GM19372 (cell line): ENCODE measurements around the gene GIGYF2.
"Not testable (repeated sequence)": the region's sequence is repeated elsewhere in the genome, so short reads cannot be mapped to it uniquely, and the experiment has no call there.

Source experiments
- ATAC-seq: cut with Tn5 transposase; IDR thresholded peaks from one replicate; pipeline ENCODE4 v1.9.1; 2021; ENCODE audit warnings: mild to moderate bottlenecking, low read depth, moderate library complexity; ENCODE audit not compliant: unreplicated experiment

GIGYF2 gene

DNA sequence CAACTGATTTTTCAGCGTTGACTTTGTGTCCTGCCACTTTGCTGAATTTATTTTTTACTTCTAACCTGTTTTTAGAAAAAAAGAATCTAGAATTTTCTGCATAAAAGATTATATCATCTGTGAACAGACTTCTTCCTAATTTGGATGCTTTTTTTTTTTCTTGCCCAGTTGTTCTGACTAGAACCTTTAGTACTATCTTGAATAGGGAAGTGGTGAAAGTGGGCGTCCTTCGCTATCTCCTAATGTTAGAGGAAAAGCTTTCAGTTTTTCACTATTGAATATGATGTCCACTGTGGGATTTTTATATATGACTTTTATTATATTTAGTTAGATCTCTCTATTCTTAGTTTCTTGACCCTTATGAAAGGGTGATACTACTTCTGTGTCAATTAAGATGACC, 105.0 kb downstream of the GIGYF2 start:
- ATAC-seq, result no peak

DNA sequence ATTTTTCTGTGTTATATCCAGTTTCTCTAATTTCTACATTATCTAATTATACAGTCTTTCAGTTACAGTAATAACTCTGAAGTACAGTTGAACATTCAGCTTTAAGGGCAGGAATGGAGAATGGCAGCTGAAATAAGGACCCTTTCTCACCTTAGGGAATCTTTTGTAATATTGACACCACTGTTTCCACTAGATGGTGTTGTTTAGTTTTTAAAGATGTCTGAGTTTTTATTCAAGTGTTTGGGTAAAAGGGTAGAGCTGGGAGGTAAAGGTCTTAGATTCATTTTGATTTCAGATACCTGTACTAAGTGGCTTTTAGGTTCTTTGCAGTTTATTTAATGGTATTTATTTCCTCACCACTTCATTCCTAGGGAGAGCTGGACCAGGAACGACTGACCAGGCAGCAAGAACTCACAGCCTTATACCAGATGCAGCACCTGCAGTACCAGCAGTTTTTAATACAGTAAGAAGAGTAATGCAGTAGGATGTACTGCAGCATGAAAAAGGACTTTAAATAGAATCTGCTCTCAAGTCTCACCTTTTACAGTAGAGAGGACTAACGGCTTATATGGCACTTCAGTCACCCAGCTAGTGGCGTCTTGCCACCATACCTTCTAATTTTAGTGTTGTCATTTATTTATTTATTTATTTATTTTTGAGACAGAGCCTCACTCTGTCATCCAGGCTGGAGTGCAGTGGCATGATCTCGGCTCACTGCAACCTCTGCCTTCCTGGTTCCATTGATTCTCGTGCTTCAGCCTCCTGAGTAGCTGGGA, 112.4 kb downstream of the GIGYF2 start:
- ATAC-seq, result no peak

DNA sequence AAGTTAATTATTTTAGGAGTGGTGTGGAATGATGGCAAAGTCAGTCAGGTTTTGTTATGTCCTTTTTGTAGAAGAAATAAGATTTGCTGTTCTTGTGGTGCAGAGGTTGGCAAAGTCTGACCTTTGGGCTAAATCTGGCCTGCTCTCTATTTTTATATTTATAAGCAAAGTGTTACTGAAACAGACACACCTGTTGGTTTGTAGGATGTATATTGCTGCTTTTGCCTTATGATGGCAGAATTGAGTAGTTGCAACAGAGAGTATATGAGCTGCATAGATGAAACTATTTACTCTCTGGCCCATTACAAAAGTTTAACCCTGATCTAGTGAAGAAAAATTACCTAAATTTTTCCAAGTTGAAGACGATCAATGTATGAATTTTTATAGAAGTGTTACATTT, 113.3 kb downstream of the GIGYF2 start:
- ATAC-seq, result no peak

DNA sequence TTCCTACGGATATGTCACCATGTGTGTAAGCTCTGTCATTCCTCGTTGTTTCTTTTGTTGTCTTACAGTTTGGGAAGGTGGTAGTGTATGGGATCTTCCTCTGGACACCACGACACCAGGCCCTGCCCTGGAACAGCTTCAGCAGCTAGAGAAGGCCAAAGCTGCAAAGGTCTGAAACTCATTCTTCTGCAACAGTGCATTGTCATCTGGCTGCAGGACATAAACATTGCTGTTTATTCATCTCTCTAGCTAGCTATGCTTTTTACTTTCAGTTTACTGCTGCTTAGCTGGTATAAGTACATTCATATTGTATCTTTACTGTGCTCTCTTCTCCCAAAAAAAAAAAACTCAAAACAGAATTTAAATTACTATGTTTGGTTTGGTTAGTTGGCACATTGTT, 118.4 kb downstream of the GIGYF2 start:
- ATAC-seq, result no peak

DNA sequence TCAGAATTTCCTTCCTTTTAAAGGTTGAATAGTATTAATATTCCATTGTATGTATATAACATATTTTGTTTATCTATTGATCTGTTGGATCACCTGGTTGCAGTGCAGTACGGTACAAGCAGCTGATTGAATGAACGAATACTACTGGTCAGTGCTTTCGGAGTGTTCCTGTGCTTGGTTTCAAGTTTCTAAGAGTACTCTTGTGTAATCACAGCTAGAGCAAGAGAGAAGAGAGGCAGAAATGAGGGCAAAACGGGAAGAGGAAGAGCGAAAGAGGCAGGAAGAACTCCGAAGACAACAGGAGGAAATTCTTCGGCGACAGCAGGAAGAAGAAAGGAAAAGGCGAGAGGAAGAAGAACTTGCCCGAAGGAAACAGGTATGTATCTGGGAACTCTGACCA, 119.5 kb downstream of the GIGYF2 start:
- no peak for ATAC-seq

DNA sequence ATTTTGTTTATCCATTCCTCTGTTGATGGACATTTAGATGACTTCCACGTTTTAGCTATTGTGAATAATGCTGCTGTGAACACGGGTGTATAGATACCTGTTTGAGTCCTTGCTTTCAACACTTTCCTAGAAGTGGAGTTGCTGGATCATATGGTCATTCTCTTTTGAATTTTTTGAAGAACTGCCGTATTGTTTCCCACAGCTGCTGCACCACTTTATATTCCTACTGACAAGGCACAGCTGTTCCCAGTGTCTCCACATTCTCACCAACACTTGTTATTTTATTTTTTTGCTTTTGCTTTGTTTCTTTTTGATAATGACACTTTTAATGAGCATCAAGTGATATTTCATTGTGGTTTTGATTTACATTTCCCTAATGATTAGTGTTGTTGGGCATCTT, 120.6 kb downstream of the GIGYF2 start:
- ATAC-seq, result no peak

DNA sequence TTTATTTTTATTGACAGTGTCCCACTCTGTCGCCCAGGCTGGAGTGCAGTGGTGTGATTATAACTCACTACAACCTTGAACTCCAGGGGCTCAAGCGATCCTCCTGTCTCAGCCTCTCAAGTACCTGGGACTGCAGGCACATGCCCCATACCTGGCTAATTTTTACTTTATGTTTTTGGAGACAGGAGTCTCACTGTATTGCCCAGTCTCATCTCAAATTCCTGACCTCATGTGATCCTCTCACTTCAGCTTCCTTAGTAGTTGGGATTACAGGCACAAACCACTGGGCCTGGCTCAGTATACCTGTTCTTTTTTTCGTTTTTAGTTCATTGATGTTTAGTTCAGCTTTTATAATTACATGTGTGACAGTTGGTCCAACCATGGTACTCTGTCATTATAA, 132.9 kb downstream of the GIGYF2 start:
- ATAC-seq, result no peak

DNA sequence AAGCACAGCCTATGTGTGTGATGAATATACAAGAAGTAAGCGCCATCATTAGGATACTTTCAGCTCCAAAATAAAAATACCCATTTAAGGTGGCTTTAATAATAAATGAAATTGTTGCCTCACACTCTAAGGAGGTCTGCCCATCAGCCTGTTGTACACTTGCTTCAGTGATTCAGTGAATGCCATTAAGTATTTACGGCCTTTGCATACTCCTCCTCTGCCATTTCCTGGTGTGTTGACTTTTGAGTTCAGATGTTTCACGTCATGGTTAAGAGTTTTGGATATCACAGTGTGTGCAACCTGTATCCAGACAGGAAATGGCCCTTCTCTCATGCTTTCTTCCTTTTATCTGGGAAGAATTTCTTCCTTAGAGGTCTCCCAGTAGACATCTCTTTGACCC, 134.4 kb downstream of the GIGYF2 start:
- no peak for ATAC-seq

DNA sequence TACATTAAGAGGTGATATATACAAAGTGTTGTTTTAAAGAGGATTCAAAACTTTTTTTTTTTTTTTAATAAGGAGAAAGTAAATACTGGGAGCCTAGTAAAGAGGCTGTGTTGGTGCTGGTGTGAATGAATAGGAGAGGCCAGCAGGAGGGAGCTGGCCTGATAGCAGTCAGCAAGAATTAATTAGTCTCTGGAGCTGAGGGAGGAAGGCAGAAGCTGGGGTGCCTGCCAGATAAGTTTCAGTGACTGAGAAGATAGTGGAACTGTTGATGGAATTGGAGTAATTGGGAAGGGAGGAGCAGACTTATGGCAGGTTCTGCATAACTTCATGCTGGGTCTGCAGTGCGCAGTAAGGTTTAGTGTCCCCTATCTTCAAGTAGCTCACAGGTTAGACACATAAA, 136.7 kb downstream of the GIGYF2 start:
- no peak for ATAC-seq

DNA sequence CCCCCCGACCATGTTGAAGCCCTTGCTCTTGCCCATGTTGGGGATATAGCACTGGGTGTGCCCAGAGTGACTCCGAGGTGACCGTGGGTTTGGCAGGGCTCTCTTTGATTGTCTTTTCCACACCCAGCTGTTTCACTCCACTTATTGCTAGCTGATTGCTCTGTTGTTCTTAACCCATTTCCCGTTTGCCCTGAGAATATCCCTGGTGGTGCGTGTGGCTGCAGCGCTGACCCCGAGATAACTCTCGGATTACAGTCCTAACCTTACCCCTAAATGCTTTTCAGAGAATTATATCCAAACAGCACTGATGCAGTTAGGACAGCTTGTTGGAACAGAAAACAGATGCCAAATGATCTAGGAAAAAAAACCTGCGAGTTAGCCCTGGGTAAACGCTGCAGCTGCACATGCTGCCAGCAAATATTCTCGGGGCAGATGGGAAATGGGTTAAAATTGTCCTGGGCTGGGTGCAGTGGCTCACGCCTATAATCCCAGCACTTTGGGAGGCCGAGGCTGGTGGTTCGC, 138.6 kb downstream of the GIGYF2 start:
- ATAC-seq, result no peak

DNA sequence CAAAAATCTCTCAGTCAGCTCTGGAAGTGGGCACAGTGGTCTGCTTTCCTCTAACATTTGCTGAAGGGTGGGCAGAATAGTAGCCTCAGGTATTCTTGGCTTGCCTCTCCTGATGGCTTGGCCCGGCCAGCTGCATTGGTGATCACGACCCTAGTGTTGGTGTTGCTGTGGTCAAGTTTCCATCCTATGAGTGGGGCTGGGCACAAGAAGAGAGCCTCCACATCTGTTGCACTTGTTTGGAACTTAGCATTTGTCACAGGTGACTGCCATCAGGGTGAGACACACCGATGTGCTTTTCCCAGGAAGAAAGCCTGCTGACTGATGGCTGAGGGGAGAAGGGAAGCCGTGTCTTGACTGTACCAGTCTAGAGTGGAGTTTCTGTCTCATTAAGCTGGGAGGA, 139.8 kb downstream of the GIGYF2 start:
- no peak for ATAC-seq

DNA sequence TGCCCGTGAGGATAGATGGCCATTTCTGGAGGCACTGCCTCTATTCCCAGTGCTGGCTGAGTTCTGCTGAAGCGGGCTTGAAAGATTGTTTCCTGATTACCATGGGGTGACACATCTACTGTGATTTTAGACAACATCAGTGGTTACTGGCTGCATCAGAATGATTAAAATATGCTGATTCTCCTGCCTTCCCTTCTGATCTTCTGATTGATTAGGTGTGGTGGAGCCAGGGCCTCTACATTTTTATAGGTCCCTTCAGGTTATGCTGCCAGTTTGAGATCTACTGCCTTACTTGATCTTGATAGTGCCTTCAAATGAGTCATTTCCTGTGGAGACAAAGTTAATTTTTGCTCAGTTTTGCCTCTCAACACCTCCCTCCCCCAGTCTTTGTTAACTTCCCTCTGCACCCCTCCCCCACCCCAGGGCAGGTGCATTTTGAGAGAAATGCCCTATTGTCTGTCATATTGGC, 141.3 kb downstream of the GIGYF2 start:
- no peak for ATAC-seq

DNA sequence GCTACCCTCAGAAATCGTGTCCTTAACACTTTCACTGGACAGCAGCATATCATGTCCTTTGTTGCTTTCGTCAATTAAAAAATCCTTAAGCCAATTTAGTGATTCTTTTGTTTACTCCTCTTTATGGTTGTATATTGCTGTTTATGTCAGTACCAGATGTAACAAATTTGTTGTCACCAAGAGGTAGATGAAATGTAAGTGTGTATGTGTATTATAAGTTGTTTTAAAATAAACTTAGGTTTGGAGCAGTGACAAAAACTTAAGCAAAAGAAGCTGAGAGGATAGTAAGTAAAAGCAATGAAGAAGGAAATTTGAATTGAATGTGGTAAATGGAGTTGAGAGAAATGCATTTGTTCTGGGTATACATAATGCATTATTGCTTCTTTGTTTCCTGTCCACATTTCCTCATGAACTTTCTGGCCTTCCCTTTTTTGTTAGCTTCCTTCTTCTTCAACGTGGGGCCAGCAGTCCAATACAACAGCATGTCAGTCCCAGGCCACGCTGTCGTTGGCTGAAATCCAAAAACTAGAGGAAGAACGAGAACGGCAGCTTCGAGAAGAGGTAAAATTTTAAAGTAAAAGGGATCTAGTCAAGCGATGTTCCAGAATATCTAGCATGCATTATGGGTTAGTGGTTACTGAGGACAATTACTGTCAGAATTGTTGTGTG, 142.4 kb downstream of the GIGYF2 start:
- no peak for ATAC-seq

DNA sequence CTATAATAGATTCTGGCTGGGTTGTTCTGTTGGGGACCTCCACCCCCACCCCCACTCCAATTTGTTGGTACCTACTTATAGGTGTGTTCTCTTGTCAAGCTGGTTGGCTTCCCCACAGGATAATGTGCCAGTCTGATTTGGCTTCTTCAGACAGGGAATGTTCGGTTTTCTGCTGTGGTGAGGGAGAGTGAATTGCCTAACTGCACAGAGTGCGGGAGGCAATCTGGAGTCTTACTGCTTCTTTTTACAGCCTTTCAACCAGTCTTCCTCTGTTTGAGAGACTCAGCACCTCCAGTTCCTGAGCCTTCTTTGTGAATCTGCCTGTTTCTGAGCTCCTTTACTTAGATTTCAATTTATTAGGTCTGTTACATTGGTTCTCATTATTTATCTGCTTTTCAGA, 145.6 kb downstream of the GIGYF2 start:
- ATAC-seq, result no peak

DNA sequence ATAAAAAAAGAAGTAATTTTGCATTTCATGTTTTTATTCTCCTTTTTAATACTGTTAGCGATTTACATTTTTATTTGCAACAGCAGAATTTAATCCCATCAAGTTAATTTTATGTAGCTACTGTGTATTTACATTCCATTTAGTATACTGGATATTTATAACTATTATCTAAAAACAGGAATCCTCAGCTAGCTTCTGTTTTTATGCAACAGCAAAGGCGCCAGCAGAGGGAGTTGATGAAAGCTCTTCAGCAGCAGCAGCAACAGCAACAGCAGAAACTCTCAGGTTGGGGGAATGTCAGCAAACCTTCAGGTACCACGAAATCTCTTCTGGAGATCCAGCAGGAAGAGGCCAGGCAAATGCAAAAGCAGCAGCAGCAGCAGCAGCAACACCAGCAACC, 146.7 kb downstream of the GIGYF2 start:
- no peak for ATAC-seq

DNA sequence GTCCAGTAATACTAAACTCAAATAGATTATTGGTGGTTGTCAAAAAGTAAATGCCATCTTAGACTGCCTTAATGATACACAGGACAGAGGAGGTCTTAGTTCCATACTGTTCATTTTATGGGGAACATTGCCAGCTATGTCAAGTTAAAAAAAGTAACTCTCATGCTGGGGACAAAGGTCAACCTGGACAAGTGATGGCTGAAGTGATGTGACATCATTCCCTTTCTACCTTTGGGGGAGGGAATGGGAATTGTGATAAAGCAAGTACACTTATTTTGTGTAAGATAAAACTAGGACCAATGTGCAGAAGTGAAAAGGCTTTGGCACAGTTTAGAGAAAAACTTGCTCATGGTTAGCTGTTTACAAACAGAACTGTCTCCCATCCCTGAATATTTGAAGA, 148.9 kb downstream of the GIGYF2 start:
- ATAC-seq, result no peak

DNA sequence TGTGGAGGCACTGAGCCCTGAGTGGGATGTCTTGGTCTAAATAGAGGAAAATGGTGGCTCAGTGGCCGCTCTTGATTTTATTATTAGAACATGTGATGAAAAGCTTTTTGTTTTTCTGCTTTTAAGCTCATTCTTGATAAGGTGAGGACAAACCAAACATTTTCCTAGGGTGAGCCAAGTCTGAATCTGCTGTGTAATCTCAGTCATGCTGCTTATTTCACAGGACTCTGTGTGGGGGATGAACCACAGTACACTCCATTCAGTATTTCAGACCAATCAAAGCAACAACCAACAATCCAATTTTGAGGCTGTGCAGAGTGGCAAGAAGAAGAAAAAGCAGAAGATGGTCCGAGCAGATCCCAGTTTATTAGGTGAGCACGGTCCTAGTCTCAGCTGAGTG, 152.9 kb downstream of the GIGYF2 start:
- no peak for ATAC-seq

DNA sequence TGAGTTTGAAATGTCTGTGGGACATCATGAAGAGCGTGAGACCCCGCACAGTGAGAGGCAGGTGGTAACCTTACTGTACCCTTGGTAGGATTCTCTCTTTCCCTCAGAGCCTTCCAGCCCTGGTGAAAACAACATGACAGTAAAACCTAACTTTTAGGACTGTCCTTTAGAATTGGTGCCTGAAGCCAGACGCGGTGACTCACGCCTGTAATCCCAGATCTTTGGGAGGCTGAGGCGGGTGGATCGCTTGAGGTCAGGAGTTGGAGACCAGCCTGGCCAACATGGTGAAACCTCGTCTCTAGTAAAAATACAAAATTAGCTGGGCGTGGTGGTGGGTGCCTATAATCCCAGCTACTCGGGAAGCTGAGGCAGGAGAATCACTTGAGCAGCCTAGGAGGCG, 154.9 kb downstream of the GIGYF2 start:
- ATAC-seq, result not testable (repeated sequence)

DNA sequence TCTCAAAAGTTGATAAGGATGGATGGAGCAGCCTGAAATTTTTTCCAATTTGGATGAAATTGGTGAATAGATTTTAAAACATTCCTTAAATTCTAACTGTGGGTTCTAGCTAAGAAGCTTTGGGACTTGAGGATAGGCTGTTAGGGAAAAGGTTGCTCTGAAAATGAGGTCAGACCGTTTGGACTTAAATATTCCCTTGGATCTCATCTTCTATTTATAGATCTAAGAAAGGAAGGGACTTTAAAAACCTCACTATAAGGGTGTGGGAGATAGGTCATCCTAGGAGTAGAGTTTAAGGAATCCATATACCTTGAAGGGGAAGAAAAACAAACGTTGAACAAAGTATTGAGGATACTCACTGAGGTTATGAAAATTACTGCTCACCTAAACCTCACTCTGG, 155.5 kb downstream of the GIGYF2 start:
- ATAC-seq, result no peak

DNA sequence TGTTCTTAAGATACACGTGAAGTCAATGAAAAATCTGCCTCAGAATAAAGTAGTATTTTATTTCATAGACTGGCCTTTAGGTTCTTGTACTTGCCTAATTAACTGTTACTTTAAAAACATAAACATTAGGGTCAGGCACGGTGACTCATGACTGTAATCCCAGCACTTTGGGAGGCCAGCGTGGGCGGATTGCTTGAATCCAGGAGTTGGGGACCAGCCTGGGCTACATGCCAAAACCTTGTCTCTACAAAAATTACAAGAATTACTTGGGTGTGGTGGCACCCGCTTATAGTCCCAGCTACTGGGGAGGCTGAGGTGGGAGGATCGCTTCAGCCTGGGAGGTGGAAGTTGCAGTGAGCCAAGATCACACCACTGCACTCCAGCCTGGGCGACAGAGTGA, 157.0 kb downstream of the GIGYF2 start:
- ATAC-seq, result no peak

DNA sequence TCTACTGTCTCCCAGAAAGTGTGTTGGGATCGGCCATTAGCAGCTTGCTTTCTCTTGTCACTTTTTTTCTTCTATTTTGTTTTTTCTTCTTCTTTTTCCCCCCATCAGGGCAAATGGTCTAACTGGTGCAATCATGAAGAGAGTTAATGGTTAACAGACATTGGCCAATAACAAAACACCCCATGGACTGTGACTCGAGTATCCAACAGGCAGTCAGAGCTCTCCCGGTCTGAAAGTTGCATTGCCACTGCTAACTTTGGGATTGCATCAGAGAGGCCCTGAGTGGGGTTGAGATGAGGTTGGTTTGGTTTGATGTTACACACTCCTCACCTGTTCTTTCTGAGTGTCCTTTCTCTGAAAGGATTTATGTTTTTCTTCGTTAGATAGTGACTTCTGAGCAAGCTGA, 160.0 kb downstream of the GIGYF2 start:
- no peak for ATAC-seq

DNA sequence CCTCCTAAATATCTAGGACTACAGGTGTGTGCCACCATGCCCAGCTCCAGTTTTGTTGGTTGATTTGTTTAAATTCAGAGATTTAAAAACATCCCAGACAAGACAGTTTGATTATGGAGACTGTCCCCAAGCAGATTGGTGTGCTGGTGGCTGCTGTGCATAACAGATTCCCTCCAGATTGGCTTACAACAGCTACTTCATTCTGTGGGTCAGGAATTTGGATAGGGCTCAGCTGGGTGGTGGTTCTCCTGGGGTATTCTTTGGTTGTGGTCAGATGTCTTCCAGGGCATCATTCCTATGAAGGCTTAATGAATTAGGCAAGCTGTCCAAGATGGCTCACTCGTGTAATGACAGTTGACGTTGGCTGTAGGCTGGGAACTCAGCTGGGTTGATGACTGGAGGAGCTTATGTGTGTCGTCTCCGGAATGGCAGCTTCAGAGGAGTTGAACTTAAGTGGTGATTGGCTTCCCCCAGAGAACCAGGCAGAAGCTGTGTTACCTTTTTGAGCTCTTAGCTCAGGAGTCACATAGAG, 162.3 kb downstream of the GIGYF2 start:
- ATAC-seq, result no peak
